ENCODE data around the gene EFNA4. TPM values are rescaled to one million over a fixed set of nuclear protein-coding genes. Genes with fewer than 3 reads are reported as not detected.

The EFNA4 gene
- total RNA-seq, 2 donors from 2014 or later, result 1.9 to 2.8 TPM

GRCh38 chr1:155026588-155026987 is 37.0 kb upstream of the EFNA4 start:
- Histone ChIP-seq H3K27me3 (replicated peaks; ENCODE audit: insufficient read depth) (no peaks in the 10 kb centered on the region), H3K9me3 (no peaks in the 10 kb centered on the region), H3K4me1 (ENCODE audit: control insufficient read depth in 1 of 2, low read depth in 2 of 2) (no peaks in the 10 kb centered on the region), H3K4me3 (no peak overlapping the region), H3K36me3 (no peaks in the 10 kb centered on the region), H3K27ac (no peak overlapping the region)
- ATAC-seq (ENCODE audit: insufficient number of reproducible peaks, low FRiP score, low read depth) (no peak), DNase-seq (ENCODE audit: low spot score) (no peak)
- no peak for TF ChIP-seq CTCF (IDR thresholded peaks at IDR 0.05)

GRCh38 chr1:155029513-155030242 is 33.9 kb upstream of the EFNA4 start:
- no peak for DNase-seq (ENCODE audit: low spot score)
- no peak for ATAC-seq (ENCODE audit: insufficient number of reproducible peaks, low FRiP score, low read depth)
- Histone ChIP-seq H3K27ac (no peak overlapping the region), H3K27me3 (replicated peaks; ENCODE audit: insufficient read depth) (no peaks in the 10 kb centered on the region), H3K4me1 (ENCODE audit: control insufficient read depth in 1 of 2, low read depth in 2 of 2) (no peaks in the 10 kb centered on the region), H3K9me3 (no peaks in the 10 kb centered on the region), H3K4me3 (no peak overlapping the region), H3K36me3 (no peaks in the 10 kb centered on the region)
- TF ChIP-seq CTCF (IDR thresholded peaks at IDR 0.05), result no peak

- no peak overlapping the region for H3K4me3 ChIP-seq
- H3K27me3 ChIP-seq (replicated peaks; ENCODE audit: insufficient read depth), result no peaks in the 10 kb centered on the region
- no peak overlapping the region for H3K27ac ChIP-seq
- no peaks in the 10 kb centered on the region for H3K9me3 ChIP-seq
- TF ChIP-seq CTCF (IDR thresholded peaks at IDR 0.05), result no peak
- H3K4me1 ChIP-seq (ENCODE audit: control insufficient read depth in 1 of 2, low read depth in 2 of 2), result no peaks in the 10 kb centered on the region
- DNase-seq (ENCODE audit: low spot score) (no peak), ATAC-seq (ENCODE audit: insufficient number of reproducible peaks, low FRiP score, low read depth) (no peak)
- H3K36me3 ChIP-seq, result no peaks in the 10 kb centered on the region
These were observed 33.2 kb upstream of the EFNA4 start for GRCh38 chr1:155030243-155030795.

- Histone ChIP-seq H3K27ac (no peak overlapping the region), H3K27me3 (replicated peaks; ENCODE audit: insufficient read depth) (no peaks in the 10 kb centered on the region), H3K4me3 (no peak overlapping the region), H3K36me3 (no peaks in the 10 kb centered on the region), H3K9me3 (no peaks in the 10 kb centered on the region), H3K4me1 (ENCODE audit: control insufficient read depth in 1 of 2, low read depth in 2 of 2) (no peaks in the 10 kb centered on the region)
- ATAC-seq (ENCODE audit: insufficient number of reproducible peaks, low FRiP score, low read depth), result no peak
- no peak for DNase-seq (ENCODE audit: low spot score)
- TF ChIP-seq CTCF (IDR thresholded peaks at IDR 0.05), result no peak
These were observed 32.6 kb upstream of the EFNA4 start for GRCh38 chr1:155030899-155031298.

GRCh38 chr1:155032886-155033285 is 30.7 kb upstream of the EFNA4 start:
- no peak overlapping the region for H3K27ac ChIP-seq
- no peaks in the 10 kb centered on the region for H3K9me3 ChIP-seq
- H3K36me3 ChIP-seq, result no peaks in the 10 kb centered on the region
- ATAC-seq (ENCODE audit: insufficient number of reproducible peaks, low FRiP score, low read depth) (no peak), DNase-seq (ENCODE audit: low spot score) (no peak)
- TF ChIP-seq CTCF (IDR thresholded peaks at IDR 0.05), result no peak
- H3K27me3 ChIP-seq (replicated peaks; ENCODE audit: insufficient read depth), result no peaks in the 10 kb centered on the region
- H3K4me3 ChIP-seq, result no peak overlapping the region
- no peaks in the 10 kb centered on the region for H3K4me1 ChIP-seq (ENCODE audit: control insufficient read depth in 1 of 2, low read depth in 2 of 2)

All from thoracic aorta (tissue), 2 donors.